GM18499 (cell line): ENCODE results near the gene ITGA11.

Experiments used
- ATAC-seq: cut with Tn5 transposase; IDR thresholded peaks from one replicate; pipeline ENCODE4 v1.9.1; 2021; ENCODE audit warnings: moderate number of reproducible peaks; ENCODE audit not compliant: insufficient read depth, unreplicated experiment

ITGA11 gene

DNA sequence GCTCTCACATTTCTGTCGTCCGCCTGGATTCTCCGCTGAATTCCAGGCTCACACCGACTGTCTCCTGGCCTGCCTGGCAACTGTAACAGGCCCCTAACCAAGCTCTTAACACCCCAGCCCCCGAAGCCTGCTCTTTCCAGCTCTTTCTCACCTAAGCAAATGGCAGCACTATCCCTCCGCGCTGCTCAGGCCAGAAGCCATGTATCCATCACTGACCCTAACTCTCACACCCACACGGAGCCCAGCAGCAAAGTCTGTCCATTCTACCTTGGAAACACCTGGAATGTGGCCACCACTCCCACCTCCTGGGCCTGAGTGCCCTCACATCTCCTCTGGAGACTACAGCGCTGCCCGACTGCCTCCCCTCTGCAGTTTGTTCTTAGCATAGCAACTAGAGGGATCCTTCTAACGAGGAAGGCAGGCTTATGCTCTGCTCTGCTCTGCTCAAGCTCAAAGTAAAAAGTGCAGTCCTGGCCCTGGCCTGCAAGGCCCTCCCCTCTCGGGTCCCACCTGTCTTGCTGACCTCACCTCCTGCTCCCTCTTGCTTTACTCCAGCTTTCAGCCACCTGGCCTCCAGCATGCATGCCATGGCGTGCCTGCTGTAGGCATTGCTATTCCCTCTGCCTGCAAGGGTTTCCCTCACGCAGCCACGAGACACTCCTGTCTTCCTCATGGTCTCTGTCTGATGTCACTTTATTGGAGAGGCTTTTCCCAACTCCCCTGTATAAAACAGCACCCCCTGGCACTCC lies 127.2 kb downstream of the ITGA11 start:
- ATAC-seq, result no peak

DNA sequence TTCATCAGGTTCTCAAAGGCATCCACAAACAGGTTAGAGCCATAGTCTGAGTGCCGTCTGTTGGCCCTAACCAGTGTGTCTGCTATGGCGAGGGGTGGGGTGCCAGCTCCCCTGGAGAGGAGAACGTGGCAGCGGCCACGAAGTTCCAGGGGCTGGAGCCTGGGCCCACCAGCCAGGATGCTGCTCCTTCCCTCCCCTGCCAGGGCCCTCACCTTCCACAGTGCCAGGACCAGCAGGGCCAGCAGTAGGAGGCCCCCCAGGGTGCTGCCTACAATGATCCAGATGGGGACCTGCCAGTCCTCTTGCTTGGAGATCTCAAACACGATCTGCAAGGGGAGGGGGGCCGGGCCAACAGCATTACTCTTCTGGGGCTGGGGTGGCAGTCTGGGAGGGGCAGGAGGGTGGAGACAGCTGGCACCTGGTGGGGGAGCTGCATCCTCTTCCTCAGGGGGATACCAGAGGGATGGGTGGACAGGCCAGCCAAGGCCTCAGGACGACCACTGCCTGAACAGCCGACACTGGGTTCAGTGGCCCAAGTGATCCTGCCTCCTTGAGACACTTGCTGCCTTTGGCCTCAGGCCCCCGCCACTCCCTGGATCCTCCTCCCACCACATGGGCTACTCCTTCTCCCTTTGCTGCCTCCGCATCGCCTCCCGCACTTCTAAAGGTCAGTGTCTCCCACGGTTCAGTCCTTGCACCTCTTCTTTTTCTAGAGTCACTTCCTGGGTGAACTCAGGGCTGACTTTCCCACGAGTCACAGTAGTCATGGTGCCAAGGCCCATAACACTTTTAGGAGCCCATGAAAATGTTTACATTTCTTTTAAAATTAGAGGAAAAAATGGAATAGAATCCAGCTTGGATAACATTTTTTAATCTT lies 128.2 kb downstream of the ITGA11 start:
- ATAC-seq, result no peak

GRCh38 chr15:68303134-68303533 lies 128.8 kb downstream of the ITGA11 start:
- ATAC-seq, result no peak

DNA sequence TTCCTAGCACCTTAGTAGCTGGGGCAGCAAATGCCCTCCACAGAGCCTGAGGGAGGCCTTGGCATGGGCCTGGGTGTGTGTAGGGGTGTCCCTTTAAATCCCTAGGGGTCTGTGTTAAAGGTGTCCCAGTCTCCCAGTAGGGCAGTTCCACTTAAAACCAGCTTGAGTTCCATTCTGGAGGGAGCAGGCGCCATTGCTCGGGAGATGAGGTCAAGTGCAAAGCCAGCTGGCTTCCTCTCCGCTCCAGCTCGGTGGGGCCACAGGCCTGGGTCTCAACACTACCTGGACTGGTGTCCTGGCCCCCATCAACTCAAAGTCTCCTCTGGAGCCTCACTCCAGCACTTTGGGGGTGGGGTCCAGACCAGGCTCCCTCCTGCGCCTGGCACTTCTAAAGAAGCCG lies 129.2 kb downstream of the ITGA11 start:
- no peak for ATAC-seq

GRCh38 chr15:68301301-68301700 lies 130.7 kb downstream of the ITGA11 start:
- ATAC-seq, result no peak

GRCh38 chr15:68300115-68300940 lies 131.6 kb downstream of the ITGA11 start:
- no peak for ATAC-seq

GRCh38 chr15:68299436-68299835 lies 132.5 kb downstream of the ITGA11 start:
- ATAC-seq, result no peak

- peak; percentile 57 for ATAC-seq
These were observed 133.0 kb downstream of the ITGA11 start for GRCh38 chr15:68298882-68299381.

- ATAC-seq, result no peak
These were observed 133.6 kb downstream of the ITGA11 start for GRCh38 chr15:68298336-68298735.

GRCh38 chr15:68295014-68295805 lies 136.8 kb downstream of the ITGA11 start:
- ATAC-seq, result no peak

- no peak for ATAC-seq
These were observed 139.0 kb downstream of the ITGA11 start for GRCh38 chr15:68292967-68293366.

GRCh38 chr15:68292157-68292781 lies 139.7 kb downstream of the ITGA11 start:
- ATAC-seq, result no peak

DNA sequence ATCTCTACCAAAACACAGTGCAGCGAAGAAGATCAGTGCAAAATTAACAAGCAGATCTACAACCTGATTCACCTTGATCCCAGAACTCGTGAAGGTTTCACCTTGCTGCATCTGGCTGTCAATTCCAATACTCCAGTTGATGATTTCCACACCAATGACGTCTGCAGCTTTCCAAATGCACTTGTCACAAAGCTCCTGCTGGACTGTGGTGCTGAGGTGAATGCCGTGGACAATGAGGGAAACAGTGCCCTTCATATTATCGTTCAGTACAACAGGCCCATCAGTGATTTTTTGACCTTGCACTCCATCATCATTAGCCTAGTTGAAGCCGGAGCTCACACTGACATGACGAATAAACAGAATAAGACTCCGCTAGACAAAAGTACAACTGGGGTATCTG lies 141.2 kb downstream of the ITGA11 start:
- no peak for ATAC-seq

GRCh38 chr15:68289621-68290352 lies 142.2 kb downstream of the ITGA11 start:
- ATAC-seq, result no peak

- ATAC-seq, result no peak
These were observed 142.9 kb downstream of the ITGA11 start for GRCh38 chr15:68289057-68289456.

DNA sequence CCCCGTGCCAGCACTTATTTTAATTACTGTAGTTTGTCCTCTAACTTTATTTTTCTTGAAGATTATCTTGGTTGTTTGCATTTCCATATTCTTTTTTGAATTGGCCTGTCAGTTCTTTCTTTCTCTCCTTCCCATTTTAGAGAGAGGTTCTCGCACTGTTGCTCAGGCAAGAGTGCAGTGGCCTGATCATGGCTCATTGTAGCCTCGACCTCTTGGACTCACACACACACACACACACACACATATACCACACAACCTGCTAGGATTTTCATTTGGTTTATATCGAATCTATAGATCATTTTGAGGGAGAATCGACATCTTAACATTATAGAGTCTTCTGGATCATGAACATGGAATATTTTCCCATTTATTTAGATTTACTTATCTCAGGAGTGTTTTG lies 145.7 kb downstream of the ITGA11 start:
- ATAC-seq, result no peak

- no peak for ATAC-seq
These were observed 146.5 kb downstream of the ITGA11 start for GRCh38 chr15:68285259-68285980.
